HG03025 (cell line): ENCODE measurements around the gene STPG1.
"Not testable (repeated sequence)": the region's sequence is repeated elsewhere in the genome, so short reads cannot be mapped to it uniquely, and the experiment has no call there.

Experiments
- ATAC-seq: cut with Tn5 transposase; IDR thresholded peaks from one replicate; pipeline ENCODE4 v1.9.1; 2021; ENCODE audit warnings: mild to moderate bottlenecking, moderate library complexity; ENCODE audit not compliant: unreplicated experiment, low FRiP score

STPG1 gene, protein sequence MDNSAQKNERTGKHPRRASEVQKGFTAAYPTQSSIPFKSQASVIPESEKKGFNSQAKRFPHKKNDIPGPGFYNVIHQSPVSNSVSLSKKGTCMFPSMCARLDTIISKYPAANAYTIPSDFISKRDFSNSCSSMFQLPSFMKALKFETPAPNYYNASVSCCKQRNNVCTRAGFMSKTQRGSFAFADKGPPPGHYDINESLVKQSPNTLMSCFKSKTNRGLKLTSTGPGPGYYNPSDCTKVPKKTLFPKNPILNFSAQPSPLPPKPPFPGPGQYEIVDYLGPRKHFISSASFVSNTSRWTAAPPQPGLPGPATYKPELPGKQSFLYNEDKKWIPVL

GRCh38 chr1:24413350-24414163, at the start of gene STPG1:
Gene STPG1, minus strand, starts transcription at chr1:24413782. Its CDS starts 12,394 bp downstream, at chr1:24401388.
- no peak for ATAC-seq

GRCh38 chr1:24462128-24462527, 48.5 kb upstream of the STPG1 start:
- not testable (repeated sequence) for ATAC-seq

- ATAC-seq: no peak
These were observed 46.1 kb upstream of the STPG1 start for GRCh38 chr1:24459551-24460266.

- no peak for ATAC-seq
These were observed 44.3 kb upstream of the STPG1 start for GRCh38 chr1:24457866-24458265.

GRCh38 chr1:24455272-24455671, 41.7 kb upstream of the STPG1 start:
- no peak for ATAC-seq

DNA sequence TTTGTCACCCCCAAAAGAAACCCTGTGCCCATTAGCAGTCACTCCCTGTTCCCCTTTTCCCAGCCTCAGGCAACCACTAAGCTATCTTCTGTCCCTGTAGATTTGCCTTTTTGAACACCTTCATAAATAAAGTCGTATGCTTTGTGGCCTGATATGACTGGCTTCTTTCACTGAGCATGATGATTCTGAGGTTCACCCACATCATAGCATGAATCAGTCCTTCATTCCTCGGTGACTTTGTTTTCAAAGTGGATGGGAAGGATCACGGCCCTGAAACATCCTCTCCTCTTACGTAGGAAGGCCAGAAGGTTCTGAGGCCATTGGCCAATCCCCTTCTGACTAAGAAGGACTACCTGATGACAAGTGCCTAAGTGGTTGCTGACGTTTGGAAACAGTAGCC, 41.1 kb upstream of the STPG1 start:
- ATAC-seq: no peak

DNA sequence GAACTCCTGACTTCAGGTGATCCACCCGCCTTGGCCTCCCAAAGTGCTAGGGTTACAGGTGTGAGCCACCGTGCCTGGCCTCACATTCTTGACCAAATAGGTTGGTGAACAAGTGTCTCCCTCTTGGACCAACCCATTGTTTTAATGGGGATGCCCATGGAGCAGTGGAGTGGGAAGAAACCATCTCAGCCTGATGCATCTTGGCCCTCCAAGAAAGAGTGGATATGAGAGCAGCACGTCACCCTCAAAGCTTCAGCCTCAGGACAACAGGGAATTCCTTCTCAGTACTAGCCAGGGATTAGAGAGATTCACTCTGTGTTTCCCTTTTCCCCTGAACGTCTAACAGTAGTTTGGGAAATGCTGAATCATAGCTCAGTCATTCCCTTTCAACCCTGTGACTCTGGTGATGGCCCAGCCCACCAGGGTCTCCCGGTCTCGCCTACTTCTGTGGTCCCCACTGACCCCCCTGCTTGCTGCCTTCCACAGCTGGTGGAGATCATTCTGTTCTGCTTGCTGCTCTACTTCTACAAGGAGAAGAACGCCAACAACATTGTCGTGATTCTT, 39.4 kb upstream of the STPG1 start:
- no peak for ATAC-seq

GRCh38 chr1:24451746-24452145, 38.2 kb upstream of the STPG1 start:
- no peak for ATAC-seq

DNA sequence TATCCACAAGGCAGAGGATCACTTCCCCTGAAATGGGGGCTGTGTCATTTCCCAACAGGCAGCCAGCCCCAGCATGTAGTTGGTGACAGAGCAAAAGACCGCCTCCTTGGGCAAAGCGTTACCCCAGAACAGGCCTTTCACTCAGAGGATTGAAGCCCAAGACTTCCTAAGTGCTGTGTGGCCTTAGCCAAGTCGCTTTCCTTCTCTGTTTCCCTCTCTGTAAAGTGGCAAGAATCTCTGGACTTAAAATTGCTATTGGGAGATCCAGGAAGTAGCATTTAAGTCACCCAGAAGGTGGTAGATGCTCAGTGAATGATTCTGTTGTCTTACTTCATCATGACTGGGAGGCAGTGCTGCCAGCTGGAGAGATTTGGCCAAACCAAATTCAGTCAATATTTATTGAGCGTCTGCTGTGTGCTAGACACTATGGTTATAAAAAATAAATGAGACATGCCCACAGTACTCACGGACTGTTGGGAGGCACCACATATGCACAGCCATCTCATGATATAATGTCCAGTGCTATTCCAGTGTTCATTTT, 37.3 kb upstream of the STPG1 start:
- no peak for ATAC-seq

DNA sequence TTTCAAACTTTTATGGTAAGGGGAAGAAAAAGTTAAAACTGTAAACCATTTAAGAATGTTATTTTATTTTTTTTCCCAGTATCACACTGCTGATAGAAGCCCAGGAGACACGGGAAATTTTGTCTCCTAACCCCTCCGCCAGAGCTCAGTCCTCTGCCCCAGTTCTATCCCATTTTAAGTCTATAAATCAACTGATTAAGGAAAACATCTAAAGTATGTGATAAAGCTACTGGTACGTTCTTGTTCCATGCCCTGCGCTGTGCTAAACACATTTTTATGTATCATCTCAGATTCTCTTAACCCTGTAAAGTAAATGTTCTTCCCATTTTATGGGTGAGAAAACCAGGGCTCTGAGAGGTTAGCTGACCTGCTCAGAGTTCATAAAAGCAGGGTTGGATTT, 36.7 kb upstream of the STPG1 start:
- ATAC-seq: no peak

DNA sequence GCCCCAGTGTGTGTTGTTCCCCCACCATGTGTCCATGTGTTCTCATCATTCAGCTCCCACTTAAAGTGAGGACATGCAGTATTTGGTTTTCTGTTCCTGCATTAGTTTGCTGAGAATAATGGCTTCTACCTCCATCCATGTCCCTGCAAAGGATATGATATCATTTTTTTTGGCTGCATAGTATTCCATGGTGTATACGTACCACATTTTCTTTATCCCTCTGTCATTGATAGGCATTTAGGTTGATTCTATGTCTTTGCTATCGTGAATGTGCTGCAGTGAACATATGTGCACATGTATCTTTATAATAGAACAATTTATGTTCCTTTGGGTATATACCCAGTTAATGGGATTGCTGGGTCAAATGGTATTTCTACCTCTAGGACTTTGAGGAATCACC, 32.9 kb upstream of the STPG1 start:
- not testable (repeated sequence) for ATAC-seq

DNA sequence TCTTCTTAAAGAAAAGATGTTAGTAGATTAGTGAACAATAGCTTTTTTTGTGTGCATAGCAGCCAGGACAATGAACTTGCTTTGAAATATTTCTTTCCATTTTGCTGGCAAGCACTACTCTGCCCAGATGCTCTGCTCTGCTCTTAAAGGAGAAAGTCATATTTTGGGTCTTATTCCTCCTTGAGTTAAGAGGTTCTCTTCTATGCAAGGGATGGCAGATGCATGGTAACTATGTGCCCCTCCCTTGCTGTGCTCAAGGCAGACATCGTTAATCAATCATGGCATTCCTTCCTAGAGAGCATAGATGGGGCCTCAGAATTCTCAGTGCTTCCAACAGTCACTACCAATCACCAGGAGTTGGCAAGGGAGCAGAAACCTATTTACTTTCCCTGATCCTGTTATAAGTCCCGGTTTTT, 29.7 kb upstream of the STPG1 start:
- no peak for ATAC-seq

DNA sequence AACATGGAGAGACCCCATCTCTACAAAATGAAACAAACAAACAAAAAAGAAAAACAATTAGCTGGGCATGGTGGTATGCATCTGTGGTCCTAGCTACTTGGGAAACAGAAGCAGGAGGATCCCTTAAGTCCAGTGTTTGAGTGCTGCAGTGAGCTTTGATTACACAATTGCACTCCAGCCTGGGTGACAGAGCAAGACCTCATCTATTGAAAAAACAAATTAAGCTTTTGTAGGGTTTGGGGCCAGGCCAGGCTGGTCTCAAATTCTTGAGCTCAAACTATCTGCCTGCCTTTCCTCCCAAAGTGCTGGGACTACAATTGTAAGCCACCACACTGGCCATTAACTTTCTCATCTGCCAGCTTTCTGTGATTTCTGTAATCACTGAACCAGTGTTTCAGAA, 29.2 kb upstream of the STPG1 start:
- ATAC-seq: no peak

GRCh38 chr1:24441996-24442668, 28.6 kb upstream of the STPG1 start:
- ATAC-seq: no peak

DNA sequence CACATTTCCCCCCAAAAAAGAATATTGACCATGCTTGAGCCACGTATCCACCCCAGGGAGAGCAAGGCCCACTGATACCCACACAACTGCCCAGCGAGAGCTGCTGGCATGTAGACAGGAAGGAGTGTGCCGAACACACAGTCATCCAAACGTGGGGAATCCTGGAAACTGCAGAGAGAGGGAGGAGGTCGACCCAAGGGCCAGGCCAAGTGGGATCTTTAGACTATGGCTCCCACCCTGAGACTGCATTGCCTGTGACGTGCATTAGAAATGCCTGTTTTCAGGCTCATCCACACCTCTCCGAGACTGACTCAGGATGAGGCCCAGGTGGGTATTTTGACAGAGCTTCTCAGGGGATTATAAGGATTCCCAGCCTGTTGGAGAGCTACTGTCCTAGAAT, 27.9 kb upstream of the STPG1 start:
- ATAC-seq: no peak

DNA sequence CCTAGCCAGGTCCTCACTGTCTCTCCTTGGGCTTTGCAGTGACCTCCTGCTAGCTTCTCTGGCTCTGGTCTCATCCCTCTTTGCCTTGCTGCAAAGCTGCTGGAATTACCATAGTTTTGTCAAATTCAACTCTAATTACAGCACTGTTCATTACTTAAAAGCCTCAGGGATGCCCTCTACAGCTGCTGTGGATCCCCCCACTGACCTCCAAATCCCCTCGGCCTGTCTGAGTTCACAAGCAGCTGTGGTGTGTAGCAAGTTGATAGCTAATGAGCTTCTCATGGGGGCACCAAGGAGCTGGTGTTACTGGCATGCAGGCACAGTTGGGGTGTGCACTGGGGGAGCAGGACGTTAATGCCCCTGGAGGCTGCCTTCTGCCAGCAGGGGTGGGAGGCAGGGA, 26.9 kb upstream of the STPG1 start:
- no peak for ATAC-seq

DNA sequence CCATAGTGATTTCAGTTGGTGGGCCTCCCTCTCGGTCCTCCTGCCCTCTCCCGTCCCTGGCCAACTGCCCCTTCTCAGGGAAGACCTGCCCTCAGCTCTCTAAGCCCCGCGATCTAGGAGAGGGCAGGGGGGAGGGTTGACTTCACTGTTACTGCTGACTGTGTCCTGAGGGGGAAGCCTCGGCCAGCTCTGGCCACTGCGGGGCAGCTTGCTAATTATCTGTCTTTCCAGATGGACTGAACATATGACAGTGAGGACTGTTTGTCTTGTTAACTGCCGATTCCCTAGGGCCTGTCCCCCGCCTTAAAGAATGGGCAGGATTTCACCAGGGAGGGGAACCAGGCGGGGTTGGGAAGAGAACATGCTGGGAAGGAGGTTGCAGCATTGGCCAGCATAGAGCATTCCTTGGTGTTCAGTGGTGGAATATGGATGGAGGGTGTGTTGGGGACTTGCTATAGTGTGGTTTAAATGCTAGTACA, 24.9 kb upstream of the STPG1 start:
- ATAC-seq: no peak

DNA sequence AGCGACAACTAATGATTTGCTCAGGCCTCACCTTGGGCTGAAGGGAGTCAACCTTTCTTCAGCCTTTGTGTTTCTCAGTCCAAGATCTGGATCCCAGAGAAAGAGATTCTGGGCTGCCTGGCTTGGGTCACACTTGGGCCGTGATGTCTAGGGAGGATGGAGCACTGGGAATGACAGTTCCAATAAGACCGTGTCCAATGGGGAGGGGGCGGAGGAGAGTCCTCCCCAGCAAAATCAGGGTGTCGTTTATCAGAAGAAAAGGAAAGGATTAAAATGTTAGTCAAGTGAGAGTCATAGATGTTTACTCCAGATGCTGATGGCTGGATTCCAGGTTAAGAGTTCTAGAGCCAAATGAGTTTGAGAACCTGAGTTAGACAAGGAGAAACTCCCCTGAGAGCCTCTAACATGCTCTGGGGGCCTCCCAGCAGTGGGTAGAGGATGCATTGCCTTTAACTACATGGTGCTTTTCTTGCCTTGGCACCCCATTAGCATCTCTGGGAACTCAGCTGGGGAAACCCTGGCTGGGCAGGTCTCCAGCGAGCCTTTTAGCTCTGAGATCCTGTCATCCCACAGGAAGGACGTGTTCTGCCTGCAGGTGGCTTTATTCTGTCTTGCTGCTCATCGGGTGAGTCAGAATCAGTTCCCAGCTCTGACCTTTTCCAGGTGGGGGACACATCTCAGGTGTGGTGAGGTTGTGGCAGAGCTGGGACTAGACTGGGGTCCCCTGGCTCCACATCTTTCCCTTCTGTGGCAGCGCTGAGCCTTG, 24.2 kb upstream of the STPG1 start:
- ATAC-seq: no peak

DNA sequence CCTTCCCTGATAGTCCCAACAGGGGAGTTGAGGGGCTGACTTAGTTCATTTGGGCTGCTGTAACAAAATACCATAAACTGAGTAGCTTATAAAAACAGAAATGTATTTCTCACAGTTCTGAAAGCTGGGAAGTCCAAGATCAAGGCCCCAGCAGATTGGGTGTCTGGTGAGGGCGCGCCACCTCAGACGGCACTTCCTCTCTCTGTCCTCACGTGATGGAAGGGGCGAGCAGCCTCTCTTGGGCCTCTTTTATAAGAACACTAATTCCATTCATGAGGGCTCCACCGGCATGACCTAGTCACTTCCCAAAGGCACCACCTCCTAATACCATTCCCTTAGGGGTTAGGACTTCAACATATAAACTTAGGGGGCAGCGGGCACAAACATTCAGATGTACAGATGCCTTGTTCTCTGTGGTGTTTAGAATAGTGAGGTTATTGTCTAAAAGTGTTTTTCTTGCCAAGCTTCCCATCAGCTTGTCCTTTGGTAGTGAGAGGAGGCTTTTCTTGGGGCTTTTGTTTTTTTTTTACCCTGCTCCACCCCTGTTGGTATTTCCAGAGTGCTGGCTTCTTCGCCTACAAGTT, 22.3 kb upstream of the STPG1 start:
- no peak for ATAC-seq
